ENCODE data around the gene ALS2CL.

Gene ALS2CL

DNA sequence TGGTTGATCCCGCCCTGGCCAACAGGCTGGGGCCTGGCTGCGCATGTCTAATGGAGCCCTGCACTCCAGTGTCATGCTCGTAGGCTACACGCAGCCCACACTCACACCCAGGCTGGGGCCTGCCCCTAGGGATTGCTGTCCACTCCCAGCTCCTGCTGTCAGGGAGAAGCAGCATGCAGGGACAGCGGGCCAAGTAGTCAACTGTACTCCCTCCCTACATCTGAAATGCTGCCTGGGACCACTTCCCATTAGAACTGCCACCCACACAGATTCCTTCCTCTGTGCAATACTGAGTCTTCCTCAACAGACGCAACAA, 16.1 kb downstream of the ALS2CL start:
- no peak for DNase-seq

GRCh38 chr3:46676601-46677410, 16.7 kb downstream of the ALS2CL start:
- no peak for DNase-seq

- no peak for DNase-seq
These were observed 17.5 kb downstream of the ALS2CL start for GRCh38 chr3:46675843-46676567.

DNA sequence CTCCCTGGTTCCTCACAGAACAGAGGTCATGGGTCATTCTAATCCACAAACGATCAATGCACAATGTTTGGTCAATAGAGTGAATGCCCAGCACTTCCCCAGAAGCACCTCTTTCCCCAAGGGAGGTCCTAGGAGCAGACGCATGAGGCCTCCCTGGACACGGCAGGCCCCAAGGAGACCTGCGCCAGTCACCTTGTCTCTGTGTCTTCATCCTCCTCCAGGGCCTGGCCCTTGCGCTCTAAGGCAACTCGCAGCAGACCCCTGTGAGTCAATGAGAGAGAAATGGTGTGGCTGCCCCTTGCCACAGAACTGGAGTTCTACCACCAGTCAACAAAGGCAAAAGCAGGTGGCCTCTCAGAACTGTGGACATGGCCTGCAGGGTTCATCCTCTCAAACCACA, 18.1 kb downstream of the ALS2CL start:
- DNase-seq: no peak

GRCh38 chr3:46674031-46674845, 19.2 kb downstream of the ALS2CL start:
- DNase-seq: peak; percentile 5

GRCh38 chr3:46673151-46674030, 20.1 kb downstream of the ALS2CL start:
- no peak for DNase-seq

DNA sequence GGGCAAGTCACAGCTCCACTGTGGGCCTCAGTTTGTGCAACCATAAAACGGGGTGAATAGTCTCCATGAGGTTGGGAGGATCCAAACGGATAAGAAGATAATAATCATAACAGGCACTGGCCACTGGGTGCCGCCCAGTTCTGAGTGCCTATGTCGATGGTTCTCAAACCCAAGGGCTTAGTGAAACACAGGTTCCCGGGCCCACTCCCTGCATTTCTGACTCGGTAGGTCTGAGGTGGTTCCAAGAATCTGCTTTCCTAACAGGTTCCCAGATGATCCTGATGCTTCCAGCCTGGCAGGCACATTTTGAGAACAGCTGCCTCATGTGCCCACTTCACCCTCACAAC, 21.2 kb downstream of the ALS2CL start:
- DNase-seq: no peak

GRCh38 chr3:46671541-46672348, 21.7 kb downstream of the ALS2CL start:
- DNase-seq: no peak

GRCh38 chr3:46670891-46671427, 22.5 kb downstream of the ALS2CL start:
- DNase-seq: no peak

DNA sequence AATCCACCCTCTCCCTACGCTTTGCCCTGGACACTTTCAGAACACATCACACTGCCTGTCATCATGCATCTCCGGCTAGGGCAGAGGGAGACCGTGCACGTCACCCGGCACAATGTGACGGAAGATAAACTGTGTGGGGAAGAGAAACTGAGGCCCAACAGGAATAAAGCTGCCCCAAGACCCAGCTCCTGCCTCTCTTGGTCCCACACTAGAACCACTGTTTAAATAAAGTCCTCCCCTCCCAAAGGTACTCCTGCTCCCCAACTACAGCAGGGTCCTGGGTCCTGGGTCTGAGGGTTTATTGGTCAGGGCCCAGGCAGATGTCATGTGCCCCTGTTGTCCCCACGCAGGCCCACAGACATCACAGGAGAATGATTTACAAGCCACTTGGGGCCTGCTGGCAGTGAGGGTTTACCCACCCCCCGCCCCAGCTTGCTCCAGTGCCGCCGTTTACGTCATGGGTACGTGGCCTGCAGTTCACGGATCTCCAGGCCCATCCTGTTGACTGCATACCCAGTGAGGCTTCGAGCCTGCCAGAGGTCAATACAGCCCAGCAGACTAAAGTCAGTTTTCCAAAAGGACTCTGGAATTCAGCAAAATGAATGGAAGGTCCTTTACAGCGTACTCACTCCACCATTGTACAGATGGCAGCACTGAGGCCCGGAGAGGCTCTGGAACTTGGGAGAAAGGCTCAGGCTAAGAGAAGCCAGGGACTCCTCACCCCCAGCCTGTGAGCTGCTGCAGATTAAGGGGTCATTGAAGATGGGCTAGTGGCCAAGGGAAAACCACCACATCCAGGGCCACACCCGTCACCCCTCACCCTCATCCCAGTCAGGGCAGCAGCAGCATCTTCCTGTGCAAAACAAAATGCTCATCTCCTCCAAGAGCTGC, 23.2 kb downstream of the ALS2CL start:
- no peak for DNase-seq

- DNase-seq: no peak
These were observed 24.1 kb downstream of the ALS2CL start for GRCh38 chr3:46669191-46669999.

GRCh38 chr3:46668591-46668990, 24.9 kb downstream of the ALS2CL start:
- DNase-seq: no peak

DNA sequence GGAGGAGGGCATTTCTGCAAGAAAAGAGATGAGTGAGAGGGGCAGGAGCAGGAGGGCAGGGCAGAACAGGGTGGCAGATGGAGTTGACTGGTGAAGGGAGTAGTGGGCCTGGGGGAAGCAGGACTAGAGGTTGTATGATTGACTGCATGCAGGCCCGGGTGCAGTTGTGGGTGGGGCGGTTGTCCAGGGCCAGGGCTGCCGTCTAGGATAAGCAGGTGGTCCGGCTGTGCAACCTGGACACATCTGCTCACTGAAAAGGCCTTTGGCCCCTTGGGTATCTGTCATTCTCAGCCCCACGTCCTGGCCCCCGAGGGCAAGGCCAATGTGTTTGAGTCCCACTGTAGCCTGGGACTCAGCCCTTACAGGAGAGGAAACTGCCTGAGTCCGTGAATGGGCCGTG, 25.4 kb downstream of the ALS2CL start:
- DNase-seq: peak; percentile 15

DNA sequence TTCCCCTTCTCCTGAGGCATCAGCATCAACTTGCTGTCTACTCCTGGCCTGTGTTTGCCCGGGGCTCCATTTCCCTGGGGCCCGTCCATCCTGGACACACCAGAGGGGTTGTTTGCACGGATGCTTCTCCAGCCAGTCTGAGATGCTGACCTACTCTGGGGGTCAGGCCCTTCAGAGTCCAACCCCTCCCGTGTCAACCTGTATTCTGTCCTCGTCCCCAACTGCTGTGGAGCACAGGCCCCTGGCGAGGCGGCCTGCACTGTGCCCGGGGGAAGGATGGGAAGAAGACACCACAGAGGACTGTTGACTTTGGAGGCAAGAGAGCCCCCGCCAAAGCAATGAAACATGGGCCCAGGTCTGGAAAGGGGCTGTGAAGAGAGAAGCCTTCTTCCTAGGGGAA, 25.8 kb downstream of the ALS2CL start:
- DNase-seq: no peak

- peak; percentile 6 for DNase-seq
These were observed 26.3 kb downstream of the ALS2CL start for GRCh38 chr3:46667061-46667621.

DNA sequence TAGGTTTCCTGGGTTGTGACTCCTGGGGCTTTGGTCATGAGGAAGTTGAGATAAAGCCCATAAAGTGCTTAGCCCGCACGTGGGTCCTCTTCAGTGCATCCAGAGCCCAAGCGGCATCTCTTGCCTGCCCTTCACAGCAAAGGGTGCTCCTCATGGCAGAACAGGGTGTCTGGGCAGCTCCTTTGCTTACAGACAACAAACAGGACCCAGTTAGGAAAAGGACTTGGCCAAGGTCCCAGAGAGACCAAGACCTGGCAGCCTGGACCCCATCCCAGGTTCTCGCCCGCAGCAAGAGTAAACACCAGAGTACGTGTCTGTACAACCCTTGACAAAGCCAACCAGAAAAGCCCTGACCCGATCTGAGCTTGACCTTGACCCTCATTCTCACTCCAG, 27.0 kb downstream of the ALS2CL start:
- DNase-seq: peak; percentile 41

DNA sequence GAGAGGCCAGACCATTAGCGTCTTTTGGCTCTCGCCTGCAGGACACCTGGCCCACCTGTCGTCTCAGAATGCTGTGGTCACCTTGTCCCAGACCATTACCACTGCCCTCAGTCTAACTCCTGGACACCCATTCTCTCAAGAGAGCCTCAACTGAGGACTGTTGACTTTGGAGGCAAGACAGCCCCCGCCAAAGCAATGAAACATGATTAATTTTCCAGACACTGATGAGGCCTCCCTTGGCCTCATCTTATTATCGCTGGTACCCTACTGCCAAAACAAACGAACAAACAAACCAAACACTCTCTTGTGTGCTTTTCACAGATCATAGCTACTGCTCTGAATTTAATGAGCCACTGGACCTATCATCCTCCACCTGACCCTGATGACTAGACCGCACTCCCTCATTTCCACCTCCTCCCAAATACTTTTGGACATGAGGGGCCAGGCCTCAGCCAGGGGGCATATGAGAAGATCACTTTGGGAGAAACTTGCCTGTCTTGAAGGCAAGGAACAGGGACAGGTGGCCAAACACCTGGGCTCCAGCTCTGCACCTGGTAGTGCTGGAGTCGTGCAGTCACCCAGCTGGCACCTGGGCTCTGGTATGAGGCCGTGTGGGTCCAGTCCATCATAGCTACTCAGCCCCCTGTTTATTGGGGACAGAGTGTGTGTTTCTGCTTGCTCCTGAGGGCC, 27.6 kb downstream of the ALS2CL start:
- peak; percentile 83 for DNase-seq

GRCh38 chr3:46664971-46665762, 28.3 kb downstream of the ALS2CL start:
- DNase-seq: no peak

All from NCI-H69 (cell line).